HG03025 (cell line): Measurements from ENCODE around the gene ERBB2.

ENCODE experiments used
- ATAC-seq: cut with Tn5 transposase; IDR thresholded peaks from one replicate; pipeline ENCODE4 v1.9.1; 2021; ENCODE audit warnings: mild to moderate bottlenecking, moderate library complexity; ENCODE audit not compliant: unreplicated experiment, low FRiP score

Gene ERBB2

DNA sequence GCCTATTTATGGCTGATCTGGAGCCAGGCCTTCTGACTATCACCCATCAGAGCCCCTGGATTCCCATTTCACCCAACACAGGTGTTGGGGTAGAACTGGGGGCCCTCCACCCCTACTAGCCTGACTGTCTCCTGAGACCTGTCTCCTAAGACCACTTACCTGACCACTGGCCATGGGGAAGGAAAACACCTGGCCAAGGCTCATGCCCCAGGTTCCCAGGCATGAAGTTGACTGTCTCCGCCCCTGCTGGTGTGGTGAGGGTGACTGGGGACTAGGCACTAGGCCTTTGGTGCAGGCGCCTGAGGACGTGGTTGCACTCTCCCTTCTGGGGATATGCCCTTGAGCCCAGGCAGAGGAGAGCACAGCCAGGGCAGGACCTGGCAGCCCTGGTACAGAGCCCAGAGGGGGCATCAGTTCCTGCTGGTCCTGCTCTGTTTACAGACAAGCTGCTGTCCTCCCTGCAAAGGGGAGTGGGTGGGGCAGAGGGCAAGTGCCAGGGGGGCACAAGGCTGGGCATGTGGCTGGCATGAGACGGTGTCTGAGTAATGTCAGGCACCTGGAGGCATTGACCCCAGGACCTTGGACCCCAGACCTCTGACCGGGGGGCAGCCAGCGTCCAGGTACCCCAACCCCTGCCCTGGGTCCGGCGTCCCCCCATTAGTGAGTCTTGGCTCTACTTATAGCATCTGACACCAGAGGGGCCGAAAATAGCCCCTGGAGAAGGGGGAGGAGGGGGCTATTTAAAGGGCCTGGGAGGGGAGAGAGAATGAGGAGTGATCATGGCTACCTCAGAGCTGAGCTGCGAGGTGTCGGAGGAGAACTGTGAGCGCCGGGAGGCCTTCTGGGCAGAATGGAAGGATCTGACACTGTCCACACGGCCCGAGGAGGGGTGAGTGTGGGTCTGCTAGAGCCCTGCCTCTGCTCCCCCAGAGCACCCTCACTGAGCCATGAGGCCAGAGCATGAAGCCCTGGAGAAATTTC lies 35.0 kb upstream of the ERBB2 start, which contains the start of gene TCAP:
TSS of gene TCAP (plus strand) at position 769 of the 981 bp plus-strand sequence. CDS start at position 780, 11 bp downstream.
- no peak for ATAC-seq

DNA sequence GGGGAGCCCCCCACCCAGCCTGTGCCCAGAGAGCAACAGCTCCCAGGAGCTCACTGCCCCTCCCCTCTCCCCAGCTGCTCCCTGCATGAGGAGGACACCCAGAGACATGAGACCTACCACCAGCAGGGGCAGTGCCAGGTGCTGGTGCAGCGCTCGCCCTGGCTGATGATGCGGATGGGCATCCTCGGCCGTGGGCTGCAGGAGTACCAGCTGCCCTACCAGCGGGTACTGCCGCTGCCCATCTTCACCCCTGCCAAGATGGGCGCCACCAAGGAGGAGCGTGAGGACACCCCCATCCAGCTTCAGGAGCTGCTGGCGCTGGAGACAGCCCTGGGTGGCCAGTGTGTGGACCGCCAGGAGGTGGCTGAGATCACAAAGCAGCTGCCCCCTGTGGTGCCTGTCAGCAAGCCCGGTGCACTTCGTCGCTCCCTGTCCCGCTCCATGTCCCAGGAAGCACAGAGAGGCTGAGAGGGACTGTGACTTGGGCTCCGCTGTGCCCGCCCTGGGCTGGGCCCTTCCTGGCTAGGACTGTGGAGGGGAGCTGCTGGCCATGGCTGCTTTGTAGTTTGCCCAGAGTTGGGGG lies 34.1 kb upstream of the ERBB2 start:
- ATAC-seq, result no peak

DNA sequence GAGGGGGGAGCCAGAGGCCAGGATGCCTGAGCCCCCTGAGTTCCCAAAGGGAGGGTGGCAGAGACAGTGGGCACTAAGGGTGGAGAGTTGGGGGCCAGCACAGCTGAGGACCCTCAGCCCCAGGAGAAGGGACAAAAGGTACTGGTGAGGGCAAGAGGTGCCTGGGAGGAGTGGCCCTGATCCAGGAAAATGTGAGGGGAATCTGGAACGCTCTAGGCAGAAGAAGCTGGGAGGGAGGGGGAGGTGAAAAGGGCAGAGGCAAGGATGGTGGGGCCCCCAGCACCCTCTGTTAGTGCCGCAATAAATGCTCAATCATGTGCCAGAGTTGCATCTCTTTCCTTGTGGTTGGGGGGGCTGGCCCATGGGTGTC lies 33.6 kb upstream of the ERBB2 start:
- no peak for ATAC-seq

DNA sequence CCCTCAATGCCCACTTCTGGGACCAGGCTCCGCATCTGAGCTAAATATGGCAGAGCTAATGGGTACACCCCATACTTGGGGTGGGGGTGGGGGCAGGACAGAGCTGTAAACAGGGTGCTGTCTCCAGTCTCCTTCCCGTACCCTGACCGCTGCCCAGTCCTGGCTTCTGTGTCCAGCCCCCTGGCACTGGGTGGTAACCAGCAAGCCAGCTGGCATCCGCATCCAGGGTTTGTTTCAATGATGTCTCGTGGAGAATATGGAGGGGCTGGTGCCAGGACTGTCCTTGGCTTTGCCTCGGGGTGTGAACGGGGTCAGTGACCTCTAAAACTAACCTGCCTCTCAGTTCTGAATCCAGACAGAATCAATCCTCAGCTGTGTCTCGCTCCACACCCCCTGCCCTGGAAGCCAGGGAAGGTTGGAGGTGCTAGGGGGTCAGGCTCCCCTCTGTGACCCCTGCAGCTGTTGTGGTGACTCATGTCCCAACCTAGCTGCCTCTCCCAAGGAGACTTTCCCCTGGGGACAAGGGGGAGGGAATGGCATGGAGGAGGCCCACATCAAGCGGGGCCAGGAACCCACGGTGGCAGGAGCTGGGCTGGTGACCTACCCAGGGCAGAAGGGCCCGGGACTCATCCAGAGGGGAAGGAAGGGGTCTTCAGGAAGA lies 33.1 kb upstream of the ERBB2 start:
- no peak for ATAC-seq

DNA sequence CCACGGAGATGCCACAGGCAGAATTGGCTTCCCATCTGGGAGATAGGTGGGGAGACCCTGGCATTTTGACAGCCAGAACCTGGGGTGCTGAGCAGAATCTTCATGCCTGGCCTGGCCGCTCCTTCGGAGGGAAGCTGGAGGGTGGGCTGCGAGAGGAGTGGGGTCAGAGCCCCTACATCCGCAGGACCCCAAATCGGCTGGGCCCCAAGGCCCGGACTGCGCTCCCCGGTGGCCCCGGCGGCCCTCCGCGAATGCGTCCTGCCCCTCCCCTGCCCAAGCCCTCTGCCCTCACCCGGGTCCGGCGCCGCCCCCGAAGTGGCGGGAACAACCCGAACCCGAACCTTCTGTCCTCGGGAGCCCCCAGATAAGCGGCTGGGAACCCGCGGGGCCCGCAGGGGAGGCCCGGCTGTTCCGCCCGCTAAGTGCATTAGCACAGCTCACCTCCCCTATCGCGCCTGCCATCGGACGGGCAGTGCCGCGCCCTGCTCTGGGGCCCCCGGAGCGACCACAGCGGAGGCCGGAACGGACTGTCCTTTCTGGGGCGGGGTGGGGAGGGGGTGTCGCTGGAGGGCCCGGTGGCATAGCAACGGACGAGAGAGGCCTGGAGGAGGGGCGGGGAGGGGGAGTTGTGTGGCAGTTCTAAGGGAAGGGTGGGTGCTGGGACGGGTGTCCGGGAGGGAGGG lies 32.5 kb upstream of the ERBB2 start:
- no peak for ATAC-seq

DNA sequence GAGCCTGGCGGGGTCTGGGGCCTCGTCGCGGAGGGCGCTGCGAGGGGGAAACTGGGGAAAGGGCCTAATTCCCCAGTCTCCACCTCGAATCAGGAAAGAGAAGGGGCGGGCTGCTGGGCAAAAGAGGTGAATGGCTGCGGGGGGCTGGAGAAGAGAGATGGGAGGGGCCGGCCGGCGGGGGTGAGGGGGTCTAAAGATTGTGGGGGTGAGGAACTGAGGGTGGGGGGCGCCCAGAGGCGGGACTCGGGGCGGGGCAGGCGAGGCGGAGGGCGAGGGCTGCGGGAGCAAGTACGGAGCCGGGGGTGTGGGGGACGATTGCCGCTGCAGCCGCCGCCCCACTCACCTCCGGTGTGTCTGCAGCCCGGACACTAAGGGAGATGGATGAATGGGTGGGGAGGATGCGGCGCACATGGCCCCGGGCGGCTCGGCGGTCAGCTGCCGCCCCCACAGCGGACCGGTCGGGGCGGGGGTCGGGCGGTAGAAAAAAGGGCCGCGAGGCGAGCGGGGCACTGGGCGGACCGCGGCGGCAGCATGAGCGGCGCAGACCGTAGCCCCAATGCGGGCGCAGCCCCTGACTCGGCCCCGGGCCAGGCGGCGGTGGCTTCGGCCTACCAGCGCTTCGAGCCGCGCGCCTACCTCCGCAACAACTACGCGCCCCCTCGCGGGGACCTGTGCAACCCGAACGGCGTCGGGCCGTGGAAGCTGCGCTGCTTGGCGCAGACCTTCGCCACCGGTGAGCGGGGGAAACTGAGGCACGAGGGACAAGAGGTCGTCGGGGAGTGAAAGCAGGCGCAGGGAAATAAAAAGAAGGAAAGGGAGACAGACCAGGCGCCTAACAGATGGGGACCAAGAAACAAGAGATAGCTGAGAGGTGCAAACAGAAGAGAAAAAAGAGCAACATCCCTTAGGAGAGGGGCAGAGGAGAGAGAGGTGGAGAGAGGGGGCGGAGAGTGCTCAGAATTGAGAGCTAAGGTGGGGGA lies 31.6 kb upstream of the ERBB2 start, which contains the start of gene PNMT:
TSS of gene PNMT (plus strand) at position 509 of the 980 bp plus-strand sequence. CDS start at position 532, 23 bp downstream.
- no peak for ATAC-seq

DNA sequence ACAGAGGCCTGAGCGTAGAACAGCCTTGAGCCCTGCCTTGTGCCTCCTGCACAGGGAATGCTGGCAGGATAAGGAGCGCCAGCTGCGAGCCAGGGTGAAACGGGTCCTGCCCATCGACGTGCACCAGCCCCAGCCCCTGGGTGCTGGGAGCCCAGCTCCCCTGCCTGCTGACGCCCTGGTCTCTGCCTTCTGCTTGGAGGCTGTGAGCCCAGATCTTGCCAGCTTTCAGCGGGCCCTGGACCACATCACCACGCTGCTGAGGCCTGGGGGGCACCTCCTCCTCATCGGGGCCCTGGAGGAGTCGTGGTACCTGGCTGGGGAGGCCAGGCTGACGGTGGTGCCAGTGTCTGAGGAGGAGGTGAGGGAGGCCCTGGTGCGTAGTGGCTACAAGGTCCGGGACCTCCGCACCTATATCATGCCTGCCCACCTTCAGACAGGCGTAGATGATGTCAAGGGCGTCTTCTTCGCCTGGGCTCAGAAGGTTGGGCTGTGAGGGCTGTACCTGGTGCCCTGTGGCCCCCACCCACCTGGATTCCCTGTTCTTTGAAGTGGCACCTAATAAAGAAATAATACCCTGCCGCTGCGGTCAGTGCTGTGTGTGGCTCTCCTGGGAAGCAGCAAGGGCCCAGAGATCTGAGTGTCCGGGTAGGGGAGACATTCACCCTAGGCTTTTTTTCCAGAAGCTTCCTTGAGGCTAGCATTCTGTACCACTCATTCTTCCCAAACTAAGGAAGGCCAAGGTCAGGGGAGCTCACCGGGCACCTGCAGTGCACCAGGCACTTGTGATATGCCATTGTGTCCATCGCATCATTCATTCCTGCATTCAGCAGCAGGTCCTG lies 29.7 kb upstream of the ERBB2 start:
- ATAC-seq, result no peak

DNA sequence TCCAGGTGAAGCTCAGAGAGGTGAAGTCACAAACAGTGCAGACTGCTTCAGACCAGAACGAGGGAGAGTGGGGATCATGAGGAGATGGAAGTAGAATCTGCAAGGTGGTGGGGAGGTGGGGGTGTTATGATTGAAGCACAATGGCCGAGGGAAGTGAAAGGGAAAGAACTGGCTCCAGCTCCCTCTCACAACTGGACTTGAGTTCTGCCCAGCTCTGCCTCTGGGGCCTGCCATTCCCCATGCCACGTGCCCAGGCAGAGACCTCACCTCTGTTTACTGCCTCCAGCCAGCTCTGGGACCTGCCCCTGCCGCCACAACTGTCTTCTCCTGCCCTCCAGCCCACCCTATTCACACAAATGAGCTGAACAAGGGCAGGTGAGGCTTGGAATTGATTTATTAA lies 29.1 kb upstream of the ERBB2 start:
- ATAC-seq, result no peak

DNA sequence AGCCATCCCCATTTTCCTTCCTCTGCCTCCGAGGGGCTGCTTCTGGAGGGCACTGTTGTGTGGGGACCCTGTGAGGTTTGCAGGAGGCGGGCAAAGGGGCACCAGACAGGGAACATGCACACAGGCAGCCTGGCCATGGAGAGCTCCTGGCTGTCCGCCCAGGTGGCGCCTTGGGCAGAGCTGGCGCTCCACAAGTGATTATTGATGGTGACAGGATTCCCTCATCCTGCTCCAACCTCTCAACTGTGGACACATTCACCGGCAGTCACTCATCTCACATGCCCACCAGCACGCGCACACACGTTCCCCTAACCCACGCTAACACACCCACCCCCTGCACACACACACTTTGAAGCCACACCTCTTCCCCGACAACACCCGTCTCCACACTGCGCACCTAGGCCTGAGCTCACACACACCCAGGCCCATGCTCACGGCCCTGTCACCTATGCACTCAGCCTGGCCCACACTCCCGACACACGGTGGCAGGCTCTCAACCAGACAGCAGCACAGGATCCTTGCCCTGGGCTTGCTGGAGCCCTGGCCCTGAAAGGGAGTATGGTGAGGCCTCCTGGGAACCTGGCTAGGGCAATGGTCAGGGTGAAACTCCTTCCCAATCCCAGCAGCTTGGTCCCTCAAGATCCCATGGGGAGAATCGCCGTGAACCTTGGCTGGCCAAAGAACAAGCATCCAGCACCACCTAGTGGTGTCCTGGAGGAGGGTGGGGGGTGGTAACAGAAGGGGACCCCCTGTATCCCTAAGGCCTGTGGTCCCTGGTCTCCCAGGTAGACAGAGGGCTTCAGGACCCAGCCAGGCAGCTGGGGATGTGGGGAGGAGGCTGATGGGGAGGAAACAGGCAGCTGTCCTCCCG lies 28.0 kb upstream of the ERBB2 start:
- no peak for ATAC-seq

DNA sequence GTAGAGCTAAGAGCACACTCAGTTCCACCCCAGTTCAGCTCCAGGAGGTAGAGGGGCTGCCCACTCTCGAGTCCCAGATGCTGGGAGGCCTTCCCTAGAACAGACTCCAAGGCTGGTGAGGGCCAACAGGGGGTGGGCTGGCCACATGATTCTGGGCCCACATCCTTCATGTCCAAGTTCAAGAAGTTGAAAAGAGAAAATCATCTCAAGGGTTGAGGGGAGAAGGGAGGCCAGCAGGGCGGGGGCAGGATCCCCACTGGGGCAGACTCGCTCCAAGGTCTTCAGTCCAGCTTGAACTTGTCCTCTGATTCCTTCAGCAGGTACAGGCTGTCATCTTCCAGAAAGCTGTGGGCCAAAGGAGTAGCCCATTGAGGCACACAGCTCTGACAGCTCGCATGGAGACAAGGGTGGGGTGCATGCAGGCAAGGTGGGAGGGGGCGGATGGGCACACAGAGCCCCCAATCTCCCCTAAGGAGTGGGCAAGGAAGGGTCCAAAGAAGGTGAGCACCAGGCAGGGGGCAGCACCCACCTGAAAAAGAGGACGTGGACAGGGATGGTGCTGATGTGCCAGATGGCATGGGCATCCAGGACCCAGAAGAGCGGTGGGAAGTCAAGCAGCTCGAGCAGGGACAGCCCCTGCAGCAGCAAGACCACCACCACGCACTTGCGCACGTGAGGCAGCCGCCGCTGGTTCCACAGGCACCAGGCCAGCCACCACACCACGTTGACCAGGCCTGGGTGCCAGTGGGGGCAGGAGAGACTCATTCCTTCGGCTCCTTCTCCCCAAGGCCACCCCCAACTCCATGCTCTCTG lies 27.1 kb upstream of the ERBB2 start:
- no peak for ATAC-seq

DNA sequence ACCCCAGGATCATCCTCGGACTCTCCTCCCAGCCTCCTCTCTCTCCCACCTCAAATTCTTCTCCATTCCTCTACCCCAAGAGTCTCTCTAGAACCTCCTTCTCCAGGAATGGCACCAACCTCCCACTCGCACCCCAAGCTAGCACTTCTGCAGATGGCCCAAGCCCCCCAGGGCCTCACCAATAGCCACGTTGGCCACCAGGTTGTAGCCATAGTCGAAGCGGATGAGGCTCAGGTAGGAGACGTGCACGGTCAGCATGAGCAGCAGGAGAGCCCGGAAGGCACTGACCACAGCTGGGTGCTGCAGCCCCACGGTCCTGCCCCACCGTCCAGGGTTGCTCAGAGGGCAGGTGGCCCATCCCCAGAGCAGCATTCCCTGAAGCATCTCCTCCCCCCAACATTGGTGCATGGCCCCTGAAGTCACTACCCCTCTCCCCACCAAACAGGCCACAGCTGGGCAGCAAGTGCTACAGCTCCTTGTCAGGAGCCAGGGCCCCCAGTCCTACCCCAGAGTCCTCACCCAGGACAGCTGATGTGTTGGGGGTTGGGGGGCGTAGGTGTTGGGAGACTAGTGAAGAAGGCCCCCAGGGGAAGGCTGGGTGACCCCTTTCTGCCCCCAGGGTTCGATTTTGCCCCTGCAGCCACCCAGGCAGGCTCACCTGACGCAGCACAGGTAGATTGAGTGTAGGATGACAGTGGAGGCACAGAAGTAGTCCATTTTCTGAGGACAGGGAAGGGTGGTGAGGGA lies 26.4 kb upstream of the ERBB2 start:
- ATAC-seq, result no peak

DNA sequence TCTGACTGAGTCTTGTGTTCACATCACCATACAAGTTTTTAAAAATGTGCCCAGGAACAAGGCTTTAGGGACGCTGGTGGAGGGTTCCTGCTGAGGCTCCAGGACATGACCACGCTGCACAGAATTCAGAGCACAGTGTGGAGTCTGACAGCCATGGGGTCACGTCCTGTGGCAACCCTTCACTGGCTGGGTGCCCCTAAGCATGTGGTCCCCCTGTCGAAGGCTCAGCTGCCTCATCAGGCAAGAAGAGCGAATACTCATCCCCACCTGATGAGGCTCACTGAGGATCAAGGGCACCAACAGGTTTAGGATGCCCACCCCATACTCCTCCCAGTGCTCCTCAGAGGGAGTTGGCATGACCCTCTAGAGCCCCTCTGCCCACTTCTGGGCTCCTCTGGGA lies 25.7 kb upstream of the ERBB2 start:
- no peak for ATAC-seq

DNA sequence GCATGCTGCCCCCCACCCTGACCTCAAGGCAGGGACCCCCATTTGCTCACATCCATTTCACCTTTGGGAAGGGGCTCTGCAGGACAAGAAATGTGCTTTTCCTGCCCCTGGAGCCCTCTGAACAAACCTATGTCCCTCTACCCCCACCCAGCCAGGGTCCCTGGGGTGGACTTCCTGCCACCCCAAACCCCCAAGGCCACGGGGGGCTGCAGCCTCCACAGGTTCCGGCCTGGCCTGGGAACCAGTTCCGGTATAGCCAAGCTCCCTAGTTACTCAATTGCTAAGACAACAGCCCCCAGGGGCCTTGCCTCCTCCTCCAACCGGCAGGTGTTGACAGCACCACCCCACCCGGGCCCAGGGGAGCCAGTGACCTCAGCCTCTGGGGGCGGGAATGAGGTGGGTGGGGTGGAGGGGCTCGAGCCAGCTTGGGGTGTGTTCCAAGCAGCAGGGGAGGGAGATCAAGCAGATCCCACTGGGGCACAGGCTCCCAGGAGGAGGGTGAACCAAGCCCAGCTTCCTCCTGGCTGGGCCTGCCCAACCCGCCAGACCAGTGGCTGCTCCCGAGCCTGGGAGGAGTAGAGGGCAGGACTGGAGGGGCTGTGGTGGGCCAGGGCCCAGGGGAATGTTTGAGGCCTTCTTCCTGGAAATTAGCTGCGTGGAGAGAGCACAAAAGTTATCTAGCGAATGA lies 25.0 kb upstream of the ERBB2 start:
- ATAC-seq, result no peak

DNA sequence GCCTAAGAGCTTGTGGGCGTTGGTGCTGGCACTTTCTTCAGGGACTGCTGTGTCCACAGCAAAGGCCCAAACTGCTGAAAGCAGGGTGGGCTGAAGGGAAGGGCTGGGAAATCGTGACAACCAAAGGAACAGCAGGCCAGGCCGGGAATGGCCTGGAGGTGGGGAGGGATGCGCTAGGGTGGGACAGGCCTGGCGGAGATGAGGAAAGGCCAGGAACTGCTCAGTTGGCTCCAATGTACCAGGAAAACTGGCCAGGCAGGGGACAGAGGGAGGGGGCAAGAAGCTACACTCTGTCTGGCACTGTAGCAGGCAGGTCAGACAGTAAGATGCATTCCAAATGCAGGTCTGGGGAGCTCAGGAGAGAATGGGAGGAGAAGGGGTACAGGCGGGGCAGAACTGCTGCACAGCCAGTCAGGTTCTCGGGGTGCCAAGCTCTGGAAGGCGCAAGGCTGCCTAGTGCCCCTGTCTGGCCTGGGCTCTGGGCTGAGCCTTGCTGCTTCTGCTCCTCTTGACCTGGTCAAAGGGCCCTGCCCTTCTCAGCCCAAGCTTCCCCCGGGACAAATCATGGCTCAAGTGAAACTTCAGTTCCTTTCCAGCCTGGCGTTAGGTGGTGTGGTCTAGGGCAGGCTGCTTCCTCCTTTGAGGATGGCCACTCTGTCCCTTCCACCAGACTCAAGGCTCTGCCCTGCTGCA lies 24.3 kb upstream of the ERBB2 start:
- no peak for ATAC-seq

DNA sequence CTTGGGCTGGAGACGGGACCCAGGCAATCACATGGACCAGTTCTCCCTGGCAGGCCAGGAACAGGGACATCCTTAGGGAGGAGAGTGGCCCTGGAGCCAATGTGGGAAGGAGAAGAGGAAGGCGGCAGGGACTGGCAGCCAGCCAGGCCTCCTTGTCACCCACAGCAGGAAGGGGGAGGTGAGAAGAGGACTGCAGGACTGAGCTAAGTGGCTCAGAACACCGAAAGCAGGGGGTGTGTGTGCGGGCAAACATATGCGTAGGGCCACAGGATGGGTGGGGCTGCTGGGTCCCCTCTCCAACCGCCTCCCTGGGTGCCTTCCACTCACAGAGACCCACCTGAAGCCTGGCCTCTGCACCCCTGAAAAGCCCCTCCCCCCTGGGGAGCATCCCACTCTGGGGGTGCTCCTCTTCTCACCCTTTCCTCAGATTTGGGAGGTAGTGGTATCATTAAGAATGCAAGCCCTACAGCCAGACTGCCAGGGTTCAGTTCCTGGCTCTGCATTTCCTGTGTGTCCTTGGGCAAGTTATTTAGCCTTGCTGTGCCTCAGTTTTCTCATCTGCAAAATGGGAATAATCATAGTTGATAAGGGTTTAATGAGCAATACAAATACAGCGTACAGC lies 23.6 kb upstream of the ERBB2 start:
- no peak for ATAC-seq
